GM13976 (cell line): ENCODE data around the gene DNAJB12.
"Not testable (repeated sequence)": the region's sequence is repeated elsewhere in the genome, so short reads cannot be mapped to it uniquely, and the experiment has no call there.

Experiments
- DNase-seq: peaks from one replicate; pipeline ENCODE4 v3.0.0; 2012; ENCODE audit warnings: low spot score
- CTCF ChIP-seq: IDR thresholded peaks from 2 replicates; pipeline ENCODE4 v1.5.1; 2012; ENCODE audit warnings: borderline replicate concordance, mild to moderate bottlenecking; ENCODE audit not compliant: insufficient read depth; ENCODE audit errors: extremely low read depth, missing control alignments, control extremely low read depth
- in situ Hi-C: fragments of 300-500 bp; cut with MboI; formaldehyde crosslinking; loops from one replicate; pipeline ENCODE4 v1.12.0; 2022; ENCODE audit warnings: low sequenced_read_pairs, mixed read lengths, inconsistent platforms; ENCODE audit not compliant: unreplicated experiment

DNAJB12 gene

GRCh38 chr10:72355214-72355555 lies 466 bp upstream of the DNAJB12 start:
- in situ Hi-C loops: loop anchor here (25.0 kb wide), 2 partner anchors 707 to 807 kb away; partner anchors contain the start of genes ECD and FAM149B1
- no peak for DNase-seq
- no peak for TF ChIP-seq CTCF

GRCh38 chr10:72353965-72354355 lies 759 bp downstream of the DNAJB12 start:
- no peak for DNase-seq
- TF ChIP-seq CTCF: no peak
- in situ Hi-C loops: loop anchor here (25.0 kb wide), 2 partner anchors 708 to 808 kb away; partner anchors contain the start of genes ECD and FAM149B1

GRCh38 chr10:72353028-72353964 lies 1.4 kb downstream of the DNAJB12 start:
- DNase-seq: no peak
- no peak for TF ChIP-seq CTCF
- in situ Hi-C loops: loop anchor here (25.0 kb wide), 2 partner anchors 709 to 809 kb away; partner anchors contain the start of genes ECD and FAM149B1

GRCh38 chr10:72351479-72351878 lies 3.2 kb downstream of the DNAJB12 start:
- in situ Hi-C loops: loop anchor here (25.0 kb wide), 2 partner anchors 711 to 811 kb away; partner anchors contain the start of genes ECD and FAM149B1
- no peak for DNase-seq
- no peak for TF ChIP-seq CTCF

- in situ Hi-C loops: no loop called here
- TF ChIP-seq CTCF: no peak
- no peak for DNase-seq
Measured at GRCh38 chr10:72349438-72349837, 5.3 kb downstream of the DNAJB12 start.

- no peak for TF ChIP-seq CTCF
- DNase-seq: no peak
- in situ Hi-C loops: no loop called here
Measured at GRCh38 chr10:72348282-72348681, 6.4 kb downstream of the DNAJB12 start.

- DNase-seq, in situ Hi-C loops: not testable (repeated sequence)
Measured at GRCh38 chr10:72346117-72346516, 8.6 kb downstream of the DNAJB12 start.
